Fibroblast of skin of back (primary cell): ENCODE results near the gene PRKCA.
"Not testable (repeated sequence)": the region's sequence is repeated elsewhere in the genome, so short reads cannot be mapped to it uniquely, and the experiment has no call there.

Experiments
- DNase-seq: peaks from one replicate; pipeline ENCODE4 v3.0.0-alpha.2; 2013

Gene PRKCA

DNA sequence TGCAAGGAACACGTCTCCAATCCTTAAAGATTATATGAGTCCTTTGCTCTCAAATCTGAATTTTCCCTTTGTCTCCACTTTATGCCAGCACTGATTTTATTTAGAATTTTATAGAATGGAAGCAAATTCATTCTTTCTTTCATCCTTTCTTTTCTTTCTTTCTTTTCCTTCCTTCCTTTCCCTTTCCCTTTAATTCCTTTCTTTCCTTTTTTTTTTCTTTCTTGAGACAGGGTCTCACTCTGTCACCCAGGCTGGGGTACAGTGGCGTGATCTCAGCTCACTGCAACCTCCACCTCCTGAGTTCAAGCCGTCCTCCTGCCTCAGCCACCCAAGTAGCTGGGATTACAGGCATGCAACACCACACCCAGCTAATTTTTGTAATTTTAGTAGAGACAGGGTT lies 187.2 kb downstream of the PRKCA start:
- not testable (repeated sequence) for DNase-seq

- no peak for DNase-seq
Observed at GRCh38 chr17:66491213-66491612, 188.8 kb downstream of the PRKCA start.

GRCh38 chr17:66491665-66492064 lies 189.3 kb downstream of the PRKCA start:
- no peak for DNase-seq

GRCh38 chr17:66492080-66492479 lies 189.7 kb downstream of the PRKCA start:
- DNase-seq = no peak

GRCh38 chr17:66492561-66493005 lies 190.2 kb downstream of the PRKCA start:
- DNase-seq = no peak

- DNase-seq = peak; percentile 78
Observed at GRCh38 chr17:66493283-66494019, 191.0 kb downstream of the PRKCA start.

- peak; percentile 96 for DNase-seq
Observed at GRCh38 chr17:66494023-66494803, 191.8 kb downstream of the PRKCA start.

DNA sequence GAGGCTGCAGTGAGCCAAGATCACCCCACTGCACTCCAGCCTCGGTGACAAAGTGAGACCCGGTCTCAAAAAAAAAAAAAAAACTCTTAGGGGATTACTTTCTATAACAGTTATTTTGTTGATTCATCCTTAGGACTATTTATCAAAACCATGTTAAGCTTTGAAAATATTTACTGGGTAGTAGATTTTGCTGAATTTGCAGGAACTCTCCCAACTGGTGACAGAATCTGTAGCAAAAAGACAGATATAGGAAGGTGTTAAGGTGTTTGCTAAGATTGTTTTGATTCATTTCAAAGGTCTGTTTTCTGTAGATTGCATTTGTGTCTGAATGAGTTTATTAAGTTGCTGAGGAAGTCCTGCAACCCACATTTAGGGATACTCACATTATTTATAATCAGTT lies 192.6 kb downstream of the PRKCA start:
- DNase-seq = no peak

GRCh38 chr17:66496306-66496705 lies 193.9 kb downstream of the PRKCA start:
- DNase-seq = no peak

DNA sequence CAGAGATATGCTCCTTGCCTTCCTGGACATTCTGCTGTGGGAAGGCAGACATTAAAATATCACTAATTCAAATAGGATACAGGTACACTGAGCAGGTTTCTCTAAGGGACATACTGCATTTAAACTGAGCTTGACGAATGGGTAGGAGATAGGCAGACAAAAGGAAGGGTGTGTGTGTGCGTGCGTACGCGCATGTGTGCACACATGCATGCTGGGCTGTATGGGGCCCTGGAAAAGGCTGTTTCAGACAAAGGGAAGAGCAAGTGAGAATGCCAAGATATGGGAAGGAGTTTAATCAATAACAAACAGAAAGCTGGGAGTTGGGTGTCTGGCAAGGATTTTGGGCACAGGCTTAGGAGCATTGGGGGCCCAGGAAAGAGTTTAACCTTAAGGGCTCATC lies 196.2 kb downstream of the PRKCA start:
- DNase-seq = no peak

DNA sequence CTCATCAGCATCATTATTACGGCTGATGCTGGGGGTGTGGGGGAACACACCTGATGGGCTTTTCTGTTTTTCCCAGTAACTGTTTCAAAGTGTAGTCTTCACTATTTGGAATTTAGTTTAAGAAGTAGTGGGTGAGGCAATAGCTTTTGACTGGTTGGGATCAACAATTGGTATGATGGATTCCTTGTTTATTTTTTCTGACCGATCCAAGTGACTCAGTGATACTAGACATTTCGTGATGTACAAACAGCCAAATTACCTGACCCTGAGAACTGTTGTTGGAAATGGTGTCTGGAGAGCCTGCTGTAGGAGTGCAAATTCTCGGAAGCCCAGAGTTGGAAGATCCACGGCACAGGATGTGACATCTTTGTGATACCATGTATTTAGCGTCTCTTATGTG lies 204.2 kb downstream of the PRKCA start:
- no peak for DNase-seq

GRCh38 chr17:66507103-66507923 lies 204.9 kb downstream of the PRKCA start:
- peak; percentile 68 for DNase-seq

- DNase-seq = no peak
Observed at GRCh38 chr17:66507982-66508760, 205.8 kb downstream of the PRKCA start.

- DNase-seq = peak; percentile 71
Observed at GRCh38 chr17:66508896-66509844, 206.8 kb downstream of the PRKCA start.

- DNase-seq = no peak
Observed at GRCh38 chr17:66509926-66510325, 207.5 kb downstream of the PRKCA start.

GRCh38 chr17:66511135-66511534 lies 208.7 kb downstream of the PRKCA start:
- DNase-seq = no peak

DNA sequence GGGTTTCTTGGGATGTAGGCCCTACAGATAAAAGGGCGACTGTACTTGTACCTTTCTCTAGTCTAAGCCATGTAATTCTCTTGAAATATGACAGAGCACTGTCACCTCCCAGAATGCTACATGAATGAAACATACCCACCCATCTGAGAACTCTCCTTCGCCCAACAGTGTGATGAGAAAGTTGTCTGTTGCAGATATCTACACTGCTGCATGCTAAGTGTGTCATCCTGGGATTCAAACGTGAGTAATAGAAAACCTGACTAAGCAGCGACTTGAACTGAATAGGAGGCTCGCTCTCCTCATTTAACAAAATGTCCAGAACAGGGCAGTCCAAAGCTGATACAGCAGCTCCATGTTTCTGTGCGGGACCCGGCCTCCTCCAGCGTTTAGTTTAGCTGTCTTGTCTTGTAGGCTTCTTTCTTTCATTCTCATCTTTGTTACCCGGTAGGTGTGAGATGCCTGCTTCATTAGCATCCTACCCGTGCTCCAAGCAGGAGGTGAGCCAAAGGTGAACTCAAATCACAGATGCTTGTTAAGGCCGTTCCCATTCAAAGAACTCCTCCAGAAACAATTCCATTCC lies 211.9 kb downstream of the PRKCA start:
- peak; percentile 48 for DNase-seq

- DNase-seq = no peak
Observed at GRCh38 chr17:66515974-66516373, 213.6 kb downstream of the PRKCA start.

DNA sequence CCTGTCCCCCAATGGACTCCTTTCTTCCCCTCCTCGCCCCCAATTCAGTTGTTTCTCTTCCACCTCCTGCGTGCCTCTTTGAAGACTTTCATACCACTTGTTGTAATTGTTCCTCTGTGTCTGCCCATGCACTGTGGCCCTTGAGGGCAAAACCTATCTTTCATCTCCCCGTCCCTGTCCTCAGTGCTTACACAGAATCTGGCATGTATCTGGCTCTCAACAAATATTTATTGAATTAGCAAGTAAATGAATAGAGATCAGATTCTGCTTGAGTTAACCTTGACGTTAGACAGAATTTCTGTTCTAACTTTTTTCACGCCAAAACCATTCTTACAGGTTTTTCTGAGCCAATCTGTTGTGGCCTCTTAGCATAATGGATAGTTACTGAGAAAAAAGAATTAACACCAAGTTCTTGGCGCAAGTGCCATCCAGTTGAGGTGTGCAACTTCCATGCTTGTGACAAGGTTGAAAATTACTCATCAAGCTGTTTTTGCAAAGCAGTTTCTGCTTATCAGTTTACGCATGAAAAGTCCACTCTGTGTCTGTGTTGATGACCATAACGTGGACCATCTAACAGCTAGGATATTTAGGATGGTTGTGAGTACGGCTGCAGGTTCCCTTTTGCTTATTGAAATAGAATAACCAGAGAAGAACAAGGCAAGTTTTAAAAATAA lies 215.1 kb downstream of the PRKCA start:
- no peak for DNase-seq

DNA sequence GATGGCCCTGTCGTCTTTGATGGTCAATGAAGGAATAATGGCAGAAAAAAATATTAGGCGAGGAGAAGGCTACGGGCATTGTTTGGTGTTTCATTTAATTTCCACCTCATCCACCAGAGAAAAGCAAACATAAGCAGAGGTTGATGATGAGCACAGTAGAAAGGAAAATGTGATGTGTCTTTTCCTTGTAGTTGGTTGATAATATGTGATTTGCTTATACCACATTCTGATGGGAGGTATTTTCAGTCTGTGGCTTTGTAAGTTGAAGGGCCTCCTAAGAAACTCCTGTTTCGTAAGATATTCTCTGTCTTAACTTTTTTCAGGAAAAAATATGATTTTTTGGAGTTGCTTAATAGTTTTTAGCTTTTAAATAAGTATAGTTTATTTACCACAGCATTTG lies 215.7 kb downstream of the PRKCA start:
- DNase-seq = no peak
